ENCODE measurements around the gene AIFM2.
"Not testable (repeated sequence)": the region's sequence is repeated elsewhere in the genome, so short reads cannot be mapped to it uniquely, and the experiment has no call there.

The AIFM2 gene

DNA sequence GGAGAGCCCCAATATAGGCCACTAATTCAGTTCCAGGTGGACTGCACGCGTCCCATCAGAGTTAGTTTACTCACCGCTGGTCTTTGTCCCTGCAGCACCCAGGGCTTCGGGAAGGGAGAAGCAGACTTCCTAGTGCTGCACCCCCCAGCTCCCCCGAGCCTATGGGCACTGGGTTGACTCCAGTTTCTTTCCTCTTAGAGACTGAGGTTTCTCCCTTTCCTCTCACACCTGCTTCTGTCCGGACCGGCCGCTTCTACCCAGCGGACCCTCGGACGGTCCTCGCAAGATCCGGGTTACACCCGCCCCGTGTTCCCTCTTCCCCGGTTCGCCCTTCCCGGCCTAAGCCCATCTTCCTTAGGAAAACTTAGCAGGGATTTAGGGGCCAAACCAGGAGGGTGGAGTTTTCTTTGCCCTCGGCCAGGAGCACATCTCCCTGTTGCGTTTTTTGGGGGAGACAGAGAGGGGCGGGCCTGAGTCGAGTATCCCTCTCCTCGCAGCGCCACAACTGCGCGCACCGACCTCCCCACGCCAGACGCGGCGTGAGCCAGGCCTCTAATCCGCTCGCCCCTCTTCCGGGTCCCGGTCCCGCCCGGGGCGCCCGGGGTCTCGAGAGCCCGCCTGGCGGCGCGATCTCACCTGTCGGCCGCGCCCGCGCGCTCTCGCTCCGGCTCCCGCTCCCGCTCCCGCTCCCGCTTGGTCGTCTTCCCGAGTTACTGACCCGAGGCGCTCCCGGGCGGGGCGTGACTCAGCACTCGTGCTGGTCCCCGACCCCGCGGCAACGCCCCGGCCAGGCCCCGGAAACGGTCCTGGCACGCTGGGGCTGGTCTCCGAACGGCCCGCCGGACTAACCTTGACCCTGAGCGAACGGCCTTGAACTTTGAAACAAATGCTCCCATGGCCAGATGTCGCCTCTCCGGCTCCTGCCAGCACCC lies at the start of gene AIFM2:
AIFM2 (minus strand) TSS at position 728 of the 932 bp plus-strand sequence. CDS start 8,741 bp downstream, outside the sequence.
- DNase-seq (ENCODE audit: low read depth): peak; percentile 14

- DNase-seq (ENCODE audit: low read depth): not testable (repeated sequence)
Measured at GRCh38 chr10:70179209-70179608, 46.6 kb upstream of the AIFM2 start.

GRCh38 chr10:70178139-70178725 lies 45.6 kb upstream of the AIFM2 start:
- DNase-seq (ENCODE audit: low read depth): no peak

DNA sequence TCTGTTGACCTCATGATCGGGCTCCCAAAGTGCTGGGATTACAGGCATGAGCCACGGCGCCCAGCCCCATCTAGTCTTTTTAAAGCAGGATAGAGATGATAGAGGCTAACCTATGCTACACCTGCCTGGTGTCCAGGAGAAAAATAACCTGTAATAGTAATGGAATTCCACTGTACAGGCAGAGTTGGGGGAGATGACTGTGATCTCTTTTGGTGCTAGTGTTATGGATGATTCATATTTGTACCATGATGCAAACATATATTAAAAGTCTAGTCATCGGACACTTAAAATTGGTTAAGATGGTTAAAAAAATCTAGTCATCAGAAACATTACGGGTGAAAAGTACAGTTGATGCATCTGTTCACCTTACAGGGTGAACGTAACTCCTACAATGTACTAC lies 43.8 kb upstream of the AIFM2 start:
- no peak for DNase-seq (ENCODE audit: low read depth)

- no peak for DNase-seq (ENCODE audit: low read depth)
Measured at GRCh38 chr10:70175516-70175915, 42.9 kb upstream of the AIFM2 start.

GRCh38 chr10:70174058-70174741 lies 41.6 kb upstream of the AIFM2 start:
- no peak for DNase-seq (ENCODE audit: low read depth)

DNA sequence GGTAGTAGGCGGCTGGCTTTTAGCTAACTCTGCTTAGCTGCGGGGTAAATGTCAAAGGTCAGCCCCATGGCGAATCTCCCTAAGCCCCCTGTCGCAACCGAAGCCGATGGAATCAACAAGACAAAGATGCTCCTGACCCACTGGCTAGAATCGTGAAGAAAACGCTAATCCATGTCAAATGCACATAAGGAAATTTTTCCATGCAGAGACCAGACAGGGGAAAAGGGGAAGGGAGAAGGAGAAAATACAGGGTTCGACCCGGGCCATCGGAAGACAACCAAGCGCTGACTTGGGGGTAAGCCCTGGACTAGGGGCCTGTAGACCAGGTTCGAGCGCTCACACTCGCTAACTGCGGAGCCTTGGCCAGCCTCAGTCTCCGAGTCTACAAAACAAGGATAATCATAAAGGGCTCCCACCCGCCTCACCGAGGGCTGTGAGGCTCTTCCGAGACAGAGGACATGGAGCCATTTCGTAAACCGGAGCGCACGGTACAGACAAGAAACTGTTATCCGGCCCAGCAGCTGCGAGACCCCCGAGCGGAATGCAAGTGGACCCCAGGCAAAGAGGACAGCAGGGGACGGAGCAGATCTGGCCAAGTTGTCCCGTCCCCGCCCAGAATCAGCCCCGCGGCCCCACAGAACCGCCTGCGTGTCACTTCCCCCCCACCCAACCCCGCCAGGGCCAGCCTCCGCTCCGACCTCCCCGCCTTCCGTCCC lies 37.2 kb upstream of the AIFM2 start:
- DNase-seq (ENCODE audit: low read depth): no peak

DNA sequence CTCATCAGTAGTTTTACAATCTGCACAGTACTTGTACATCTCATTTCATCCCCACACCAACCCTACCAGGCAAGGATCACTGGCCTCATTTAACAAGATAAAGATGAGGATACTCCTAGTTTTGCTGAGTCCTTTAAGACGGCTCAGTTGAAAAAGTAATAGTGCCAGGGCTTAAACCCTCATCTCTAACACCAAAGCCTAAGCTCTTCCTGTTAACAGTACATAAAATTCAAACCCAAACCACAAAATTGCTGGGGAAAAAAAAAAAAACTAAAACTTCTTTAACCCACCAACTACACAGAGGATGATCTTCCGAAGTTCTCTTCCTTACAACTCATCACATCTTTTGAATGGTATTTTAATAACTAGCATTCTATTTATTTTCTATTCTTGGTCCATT lies 36.4 kb upstream of the AIFM2 start:
- no peak for DNase-seq (ENCODE audit: low read depth)

DNA sequence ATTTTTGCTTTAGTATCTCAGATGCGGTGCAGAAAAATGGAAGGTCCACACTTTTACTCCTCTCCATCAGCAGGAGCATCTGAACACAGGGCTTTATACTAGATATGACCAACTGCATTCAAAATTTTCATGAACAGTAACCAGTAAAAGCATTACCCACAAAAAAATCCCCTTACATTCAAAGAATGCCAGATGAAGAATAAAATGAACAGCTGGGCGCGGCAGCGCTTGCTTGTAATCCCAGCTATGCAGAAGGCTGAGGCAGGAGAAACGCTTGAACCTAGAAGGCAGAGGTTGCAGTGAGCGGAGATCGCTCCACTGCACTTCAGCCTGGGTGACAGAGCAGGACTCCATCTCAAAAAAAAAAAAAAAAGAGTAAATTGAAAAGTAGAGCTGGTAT lies 34.6 kb upstream of the AIFM2 start:
- DNase-seq (ENCODE audit: low read depth): no peak

- DNase-seq (ENCODE audit: low read depth): no peak
Measured at GRCh38 chr10:70166394-70166793, 33.8 kb upstream of the AIFM2 start.

GRCh38 chr10:70164163-70164562 lies 31.5 kb upstream of the AIFM2 start:
- no peak for DNase-seq (ENCODE audit: low read depth)

GRCh38 chr10:70163448-70163847 lies 30.8 kb upstream of the AIFM2 start:
- DNase-seq (ENCODE audit: low read depth): no peak

- DNase-seq (ENCODE audit: low read depth): no peak
Measured at GRCh38 chr10:70162892-70163201, 30.2 kb upstream of the AIFM2 start.

- no peak for DNase-seq (ENCODE audit: low read depth)
Measured at GRCh38 chr10:70162151-70162891, 29.7 kb upstream of the AIFM2 start.

GRCh38 chr10:70160798-70161197 lies 28.2 kb upstream of the AIFM2 start:
- no peak for DNase-seq (ENCODE audit: low read depth)

DNA sequence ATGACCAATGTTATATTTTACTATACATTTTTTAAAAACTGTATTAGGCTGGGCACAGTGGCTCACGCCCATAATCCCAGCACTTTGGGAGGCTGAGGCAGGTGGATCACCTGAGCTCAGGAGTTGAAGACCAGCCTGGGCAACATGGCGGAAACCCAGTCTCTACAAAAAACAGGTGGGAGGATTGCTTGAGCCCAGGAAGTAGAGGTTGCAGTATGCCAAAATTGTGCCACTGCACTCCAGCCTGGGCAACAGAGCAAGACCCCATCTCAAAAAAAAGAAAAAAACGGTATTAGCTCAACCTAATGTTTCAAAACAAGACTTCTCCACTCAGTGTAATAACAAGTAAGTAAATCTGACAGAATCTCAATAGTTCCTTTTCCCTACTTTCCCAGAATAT lies 26.7 kb upstream of the AIFM2 start:
- not testable (repeated sequence) for DNase-seq (ENCODE audit: low read depth)

- no peak for DNase-seq (ENCODE audit: low read depth)
Measured at GRCh38 chr10:70158113-70158512, 25.5 kb upstream of the AIFM2 start.

- no peak for DNase-seq (ENCODE audit: low read depth)
Measured at GRCh38 chr10:70155255-70155838, 22.7 kb upstream of the AIFM2 start.

DNA sequence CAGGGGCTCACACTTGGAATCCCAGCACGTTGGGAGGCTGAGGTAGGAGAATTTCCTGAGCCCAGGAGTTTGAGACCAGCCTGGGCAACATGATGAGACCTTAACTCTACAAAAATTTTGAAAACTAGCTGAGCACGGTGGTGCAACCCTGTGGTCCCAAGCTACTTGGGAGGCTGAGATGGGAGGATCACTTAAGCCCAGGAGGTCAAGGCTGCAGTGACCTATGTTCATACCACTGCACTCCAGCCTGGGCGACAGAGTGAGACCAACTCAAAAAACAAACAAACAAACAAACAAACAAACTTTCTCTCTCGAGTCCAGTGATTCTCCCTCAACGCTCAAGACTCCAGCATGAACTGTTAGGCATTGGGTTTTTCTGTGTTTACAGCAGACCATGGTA lies 15.9 kb upstream of the AIFM2 start:
- no peak for DNase-seq (ENCODE audit: low read depth)

- no peak for DNase-seq (ENCODE audit: low read depth)
Measured at GRCh38 chr10:70147259-70147625, 14.6 kb upstream of the AIFM2 start.

DNA sequence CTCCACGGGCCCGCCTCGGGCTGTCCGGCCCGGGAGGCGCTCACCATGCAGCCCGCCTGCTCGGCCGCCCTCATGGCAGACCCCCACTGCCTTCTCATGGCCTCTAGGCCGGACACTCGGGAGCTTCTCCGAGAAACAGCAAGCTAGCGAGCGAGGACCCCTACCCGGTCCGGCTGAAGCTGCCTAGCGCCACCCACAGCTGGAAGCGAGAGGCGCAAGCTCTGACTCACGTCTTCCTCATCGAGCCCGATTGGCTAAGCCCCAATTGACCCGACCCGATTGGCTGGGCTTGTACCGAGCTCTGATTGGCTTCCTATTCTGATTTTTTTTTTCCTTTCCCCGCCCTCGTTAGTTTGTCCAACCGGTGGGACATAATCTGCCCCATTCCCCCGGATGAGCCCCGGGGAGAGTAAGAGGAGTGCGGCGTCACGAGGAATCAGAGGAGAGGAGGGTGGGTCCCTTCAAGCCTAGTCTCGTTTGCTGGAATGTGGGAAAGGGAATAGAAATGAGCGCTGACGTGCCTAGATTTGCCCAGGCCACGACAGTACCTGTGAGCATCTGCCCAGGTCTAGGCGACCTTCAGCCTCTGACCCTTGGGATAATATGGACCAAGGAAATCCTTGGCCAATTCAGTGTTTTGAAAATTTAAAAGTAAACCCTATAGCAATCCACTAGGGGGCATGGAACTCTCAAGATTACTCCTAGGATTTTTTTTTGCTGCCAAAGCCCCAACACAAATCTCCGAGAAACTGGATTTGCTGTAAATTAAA lies 14.0 kb upstream of the AIFM2 start, which contains the start of gene TYSND1:
TYSND1 (minus strand) TSS at position 212 of the 770 bp plus-strand sequence; CDS start at position 98, 114 bp downstream.
- peak; percentile 69 for DNase-seq (ENCODE audit: low read depth)

Measured in stimulated activated CD8-positive, alpha-beta memory T cell treated with anti-CD3 and anti-CD28 coated beads, Interleukin-15, amount 100 ng/mL, for 24 hours (primary cell).